ENCODE results near the gene PPP2CA. TPM values are rescaled to one million over a fixed set of nuclear protein-coding genes. Genes with fewer than 3 reads are reported as not detected.
"Not testable (repeated sequence)": the region's sequence is repeated elsewhere in the genome, so short reads cannot be mapped to it uniquely, and the experiment has no call there.

Gene PPP2CA
- total RNA-seq, 4 donors from 2014 or later, result 110 to 271 (median 191) TPM

DNA sequence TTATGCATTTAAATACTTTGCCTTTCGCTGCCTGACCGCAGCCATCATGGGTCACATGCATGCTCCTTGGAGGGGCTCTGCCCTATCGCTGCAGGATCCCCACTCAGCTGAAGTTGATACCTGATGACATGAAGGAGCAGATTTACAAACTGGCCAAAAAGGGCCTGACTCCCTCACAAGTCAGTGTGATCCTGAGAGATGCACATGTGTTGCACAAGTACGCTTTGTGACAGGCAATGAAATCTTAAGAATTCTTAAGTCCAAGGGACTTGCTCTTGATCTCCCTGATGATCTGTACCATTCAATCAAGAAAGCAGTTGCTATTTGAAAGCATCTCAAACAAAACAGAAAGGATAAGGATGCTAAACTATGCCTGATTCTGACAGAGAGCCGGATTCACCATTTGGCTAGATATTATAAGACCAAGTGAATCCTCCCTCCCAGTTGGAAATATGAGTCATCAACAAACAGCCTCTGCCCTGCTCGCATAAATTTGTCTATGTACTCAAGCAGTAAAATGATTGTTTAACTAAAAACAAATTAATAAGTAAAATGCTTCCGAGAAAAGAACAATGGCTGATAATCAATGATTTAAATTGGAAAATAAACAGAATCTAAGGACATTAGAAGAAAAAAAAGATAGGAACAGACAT, 41.6 kb upstream of the PPP2CA start:
- Histone ChIP-seq H3K27me3 (no peaks in the 10 kb centered on the region), H3K27ac (no peak overlapping the region), H3K9me3 (no peaks in the 10 kb centered on the region), H3K36me3 (no peaks in the 10 kb centered on the region), H3K4me3 (no peak overlapping the region), H3K4me1 (no peaks in the 10 kb centered on the region)
- WGBS, result 72% methylated on average over 7 of the region's 7 CpGs
- TF ChIP-seq CTCF (IDR thresholded peaks at IDR 0.05), result no peak
- TF ChIP-seq POLR2A (IDR thresholded peaks at IDR 0.05), result no peak
- TF ChIP-seq POLR2AphosphoS5 (IDR thresholded peaks at IDR 0.05), result no peak
- no peak for TF ChIP-seq EP300 (IDR thresholded peaks at IDR 0.05)
- no peak for DNase-seq (ENCODE audit: low spot score in 2 of 2)

- 89% methylated on average over 4 of the region's 4 CpGs for WGBS
- DNase-seq (ENCODE audit: low spot score in 2 of 2), result no peak
- H3K27ac ChIP-seq, result no peak overlapping the region
Measured at GRCh38 chr5:134263801-134264200, 37.9 kb upstream of the PPP2CA start.

DNA sequence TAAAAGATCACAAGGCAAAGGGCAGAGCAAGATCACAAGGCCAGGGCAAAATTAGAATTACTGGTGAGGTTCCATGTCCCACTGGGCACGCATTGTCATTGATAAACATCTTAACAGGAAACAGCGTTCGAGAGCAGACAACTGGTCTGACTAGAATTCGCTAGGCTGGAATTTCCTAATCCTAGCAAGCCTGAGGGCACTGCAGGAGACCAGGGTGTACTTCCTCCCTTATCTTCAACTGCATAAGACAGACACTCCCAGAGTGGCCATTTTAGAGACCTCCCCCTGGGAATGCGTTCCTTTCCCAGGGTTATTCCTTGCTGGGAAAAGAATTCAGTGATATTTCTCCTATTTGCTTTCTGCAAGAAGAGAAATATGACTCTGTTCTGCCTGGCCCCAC, 36.8 kb upstream of the PPP2CA start:
- not testable (repeated sequence) for H3K4me1 ChIP-seq; H3K36me3 ChIP-seq; H3K27me3 ChIP-seq; H3K9me3 ChIP-seq; H3K4me3 ChIP-seq; DNase-seq (ENCODE audit: low spot score in 2 of 2); H3K27ac ChIP-seq
- 40% methylated on average over 5 of the region's 5 CpGs for WGBS

More at GRCh38 chr5:134263801-134264200, 37.9 kb upstream of the PPP2CA start:
- TF ChIP-seq EP300 (IDR thresholded peaks at IDR 0.05) (no peak), POLR2A (IDR thresholded peaks at IDR 0.05) (no peak), CTCF (IDR thresholded peaks at IDR 0.05) (no peak), POLR2AphosphoS5 (IDR thresholded peaks at IDR 0.05) (no peak)
- Histone ChIP-seq H3K4me1 (no peaks in the 10 kb centered on the region), H3K4me3 (no peak overlapping the region), H3K9me3 (no peaks in the 10 kb centered on the region), H3K27me3 (no peaks in the 10 kb centered on the region), H3K36me3 (no peaks in the 10 kb centered on the region)

GRCh38 chr5:134258896-134259295, 33.0 kb upstream of the PPP2CA start:
- WGBS, result 65% methylated on average over 3 of the region's 3 CpGs
- H3K9me3 ChIP-seq, result no peaks in the 10 kb centered on the region

DNA sequence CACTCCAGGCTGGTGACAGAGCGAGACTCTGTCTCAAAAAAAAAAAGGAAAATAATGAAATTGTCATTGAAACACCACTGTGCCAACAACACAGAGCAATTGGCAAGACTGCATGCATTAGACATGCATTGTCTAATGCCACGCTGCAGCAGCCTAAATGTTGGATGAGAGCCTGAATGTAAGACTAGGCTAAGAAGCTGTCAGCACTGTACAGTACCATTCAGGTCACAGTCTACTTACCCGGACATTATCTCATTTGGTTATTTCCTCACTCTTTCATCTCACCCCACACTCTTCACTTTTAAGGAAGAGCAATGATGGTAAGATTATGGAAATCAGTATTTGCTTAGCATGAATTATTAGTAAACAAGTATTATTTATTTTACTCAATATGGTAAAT, 31.3 kb upstream of the PPP2CA start:
- H3K36me3 ChIP-seq, result no peaks in the 10 kb centered on the region
- no peak overlapping the region for H3K4me3 ChIP-seq
- H3K9me3 ChIP-seq, result no peaks in the 10 kb centered on the region
- TF ChIP-seq CTCF (IDR thresholded peaks at IDR 0.05) (no peak), POLR2A (IDR thresholded peaks at IDR 0.05) (no peak), EP300 (IDR thresholded peaks at IDR 0.05) (no peak), POLR2AphosphoS5 (IDR thresholded peaks at IDR 0.05) (no peak)
- no peaks in the 10 kb centered on the region for H3K4me1 ChIP-seq
- H3K27ac ChIP-seq, result no peak overlapping the region
- DNase-seq (ENCODE audit: low spot score in 2 of 2), result no peak
- 78% methylated on average over 3 of the region's 3 CpGs for WGBS
- no peaks in the 10 kb centered on the region for H3K27me3 ChIP-seq

More at GRCh38 chr5:134258896-134259295, 33.0 kb upstream of the PPP2CA start:
- H3K27me3 ChIP-seq, result no peaks in the 10 kb centered on the region
- no peak for TF ChIP-seq POLR2A (IDR thresholded peaks at IDR 0.05)
- TF ChIP-seq POLR2AphosphoS5 (IDR thresholded peaks at IDR 0.05), result no peak
- TF ChIP-seq EP300 (IDR thresholded peaks at IDR 0.05), result no peak
- TF ChIP-seq CTCF (IDR thresholded peaks at IDR 0.05), result no peak
- H3K4me1 ChIP-seq, result no peaks in the 10 kb centered on the region
- no peak overlapping the region for H3K4me3 ChIP-seq
- no peak for DNase-seq (ENCODE audit: low spot score in 2 of 2)
- H3K27ac ChIP-seq, result no peak overlapping the region
- no peaks in the 10 kb centered on the region for H3K36me3 ChIP-seq

Data from suprapubic skin (tissue), 4 donors.